CD4-positive, alpha-beta T cell (primary cell): ENCODE data around the gene SCAF1. TPM values are rescaled to one million over a fixed set of nuclear protein-coding genes. Genes with fewer than 3 reads are reported as not detected.

Experiments used
- ATAC-seq: fragments of 200-7000 bp; cut with Tn5 transposase; one replicate; pipeline ENCODE4 v1.10.0; 2022; ENCODE audit warnings: mild to moderate bottlenecking; ENCODE audit not compliant: poor library complexity
- CTCF ChIA-PET: fragments of 350-600 bp; sonication (Branson Sonifier 250); formaldehyde crosslinking; loops from one replicate; lab custom pipeline; 2021; ENCODE audit warnings: antibody characterized with exemption, inconsistent platforms; lab: Charles Lee
- POLR2A ChIA-PET: fragments of 350-600 bp; sonication (Branson Sonifier 250); formaldehyde crosslinking; loops from one replicate; lab custom pipeline; 2021; ENCODE audit warnings: antibody characterized with exemption, inconsistent platforms; lab: Charles Lee
- DNase-seq, 14 experiments: peaks; one replicate each; pipeline ENCODE4 v3.0.0-alpha.2; 2013 to 2020; ENCODE audit warnings: mixed read lengths in 2 of 14
- H3K27ac ChIP-seq, 2 donors: one replicate each; pipeline versions ENCODE4 v1.5.1 to v1.7.0; 2013; ENCODE audit warnings: low read length in 2 of 2, low read depth in 1 of 2, mild to moderate bottlenecking in 1 of 2
- H3K27me3 ChIP-seq, 2 experiments: 1 replicate in 1 of 2; 2 replicates in 1 of 2; pipeline versions ENCODE4 v1.6.1 to v1.7.0; 2013; ENCODE audit warnings: low read length in 2 of 2, control low read depth in 1 of 2, mild to moderate bottlenecking in 1 of 2, moderate library complexity in 1 of 2; ENCODE audit not compliant: insufficient read depth in 2 of 2, control insufficient read depth in 1 of 2
- H3K36me3 ChIP-seq: one replicate; pipeline ENCODE4 v1.6.1; 2013; ENCODE audit warnings: low read length, control low read depth; ENCODE audit not compliant: insufficient read depth
- H3K4me1 ChIP-seq: one replicate; pipeline ENCODE4 v1.6.1; 2013; ENCODE audit warnings: low read length, control low read depth; ENCODE audit not compliant: insufficient read depth
- H3K4me3 ChIP-seq: one replicate; pipeline ENCODE4 v1.5.1; 2013; ENCODE audit warnings: mild to moderate bottlenecking, low read length, moderate library complexity
- H3K9me3 ChIP-seq, 2 experiments: 1 replicate in 1 of 2; 2 replicates in 1 of 2; pipeline versions ENCODE4 v1.6.1 to v1.7.0; 2013; ENCODE audit warnings: low read length in 2 of 2, mild to moderate bottlenecking in 2 of 2, control low read depth in 1 of 2, moderate library complexity in 1 of 2; ENCODE audit not compliant: control insufficient read depth in 1 of 2, insufficient read depth in 1 of 2
- H3K27ac Mint-ChIP-seq: one replicate; pipeline ENCODE4 v1.8.0; 2020; ENCODE audit warnings: mixed read lengths
- H3K27me3 Mint-ChIP-seq: one replicate; pipeline ENCODE4 v1.8.0; 2021; ENCODE audit warnings: mixed read lengths
- H3K36me3 Mint-ChIP-seq: one replicate; pipeline ENCODE4 v1.8.0; 2021; ENCODE audit warnings: low read depth, mixed read lengths
- H3K4me1 Mint-ChIP-seq: one replicate; pipeline ENCODE4 v1.8.0; 2021; ENCODE audit warnings: low read depth, mixed read lengths
- H3K4me3 Mint-ChIP-seq: one replicate; pipeline ENCODE4 v1.8.0; 2020; ENCODE audit warnings: mild to moderate bottlenecking, mixed read lengths
- H3K9me3 Mint-ChIP-seq: one replicate; pipeline ENCODE4 v1.8.0; 2020; ENCODE audit warnings: mixed read lengths
- intact Hi-C, 2 experiments: fragments of 100-400 bp; cut with DNase I in 1 of 2; cut with micrococcal nuclease in 1 of 2; formaldehyde crosslinking; loops; one replicate each; pipeline versions ENCODE4 v1.15.1 to v1.9.0; 2023 to 2025; cut with DNase I, micrococcal nuclease
- total RNA-seq, 174 experiments: library from RNA in 2 of 174; stranded (reverse) in 2 of 174; gene quantifications; one replicate each; pipeline ENCODE4 v1.2.3 and lab custom pipeline; 2021 to 2026
- TF ChIP-seq, protein P1 (sequence below): fragments of 200-600 bp; IDR thresholded peaks from one replicate; pipeline ENCODE4 v1.8.0; 2022; ENCODE audit warnings: antibody characterized with exemption, mild to moderate bottlenecking

Gene SCAF1
- total RNA-seq, 2 experiments from 2014 or later, result 30.6 to 34.8 TPM

GRCh38 chr19:49635530-49636232, 6.3 kb upstream of the SCAF1 start:
- peaks cover 5% of the 10 kb centered on the region for H3K36me3 Mint-ChIP-seq
- ChIA-PET CTCF (no interaction called here), POLR2A (interaction anchor here (1.2 kb wide), 1 partner anchor 56 kb away, joined by 3 read pairs; no protein-coding TSS in a partner anchor)
- Histone ChIP-seq H3K4me3 (no peak overlapping the region), H3K27me3 (no peaks in the 10 kb centered on the region), H3K36me3 (no peaks in the 10 kb centered on the region), H3K27ac (no peak overlapping the region), H3K9me3 (no peaks in the 10 kb centered on the region), H3K4me1 (peaks cover 25% of the 10 kb centered on the region)
- DNase-seq (peak in 1 of 14 experiments; percentile 27), ATAC-seq (no peak)
- peaks cover 30% of the 10 kb centered on the region for H3K4me1 Mint-ChIP-seq
- no peaks in the 10 kb centered on the region for H3K9me3 Mint-ChIP-seq
- no peak overlapping the region for H3K27ac Mint-ChIP-seq
- intact Hi-C loops, result no loop called here
- H3K4me3 Mint-ChIP-seq, result no peak overlapping the region
- TF ChIP-seq, protein P1, sequence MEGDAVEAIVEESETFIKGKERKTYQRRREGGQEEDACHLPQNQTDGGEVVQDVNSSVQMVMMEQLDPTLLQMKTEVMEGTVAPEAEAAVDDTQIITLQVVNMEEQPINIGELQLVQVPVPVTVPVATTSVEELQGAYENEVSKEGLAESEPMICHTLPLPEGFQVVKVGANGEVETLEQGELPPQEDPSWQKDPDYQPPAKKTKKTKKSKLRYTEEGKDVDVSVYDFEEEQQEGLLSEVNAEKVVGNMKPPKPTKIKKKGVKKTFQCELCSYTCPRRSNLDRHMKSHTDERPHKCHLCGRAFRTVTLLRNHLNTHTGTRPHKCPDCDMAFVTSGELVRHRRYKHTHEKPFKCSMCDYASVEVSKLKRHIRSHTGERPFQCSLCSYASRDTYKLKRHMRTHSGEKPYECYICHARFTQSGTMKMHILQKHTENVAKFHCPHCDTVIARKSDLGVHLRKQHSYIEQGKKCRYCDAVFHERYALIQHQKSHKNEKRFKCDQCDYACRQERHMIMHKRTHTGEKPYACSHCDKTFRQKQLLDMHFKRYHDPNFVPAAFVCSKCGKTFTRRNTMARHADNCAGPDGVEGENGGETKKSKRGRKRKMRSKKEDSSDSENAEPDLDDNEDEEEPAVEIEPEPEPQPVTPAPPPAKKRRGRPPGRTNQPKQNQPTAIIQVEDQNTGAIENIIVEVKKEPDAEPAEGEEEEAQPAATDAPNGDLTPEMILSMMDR, result no peak
- H3K27me3 Mint-ChIP-seq, result no peaks in the 10 kb centered on the region

DNA sequence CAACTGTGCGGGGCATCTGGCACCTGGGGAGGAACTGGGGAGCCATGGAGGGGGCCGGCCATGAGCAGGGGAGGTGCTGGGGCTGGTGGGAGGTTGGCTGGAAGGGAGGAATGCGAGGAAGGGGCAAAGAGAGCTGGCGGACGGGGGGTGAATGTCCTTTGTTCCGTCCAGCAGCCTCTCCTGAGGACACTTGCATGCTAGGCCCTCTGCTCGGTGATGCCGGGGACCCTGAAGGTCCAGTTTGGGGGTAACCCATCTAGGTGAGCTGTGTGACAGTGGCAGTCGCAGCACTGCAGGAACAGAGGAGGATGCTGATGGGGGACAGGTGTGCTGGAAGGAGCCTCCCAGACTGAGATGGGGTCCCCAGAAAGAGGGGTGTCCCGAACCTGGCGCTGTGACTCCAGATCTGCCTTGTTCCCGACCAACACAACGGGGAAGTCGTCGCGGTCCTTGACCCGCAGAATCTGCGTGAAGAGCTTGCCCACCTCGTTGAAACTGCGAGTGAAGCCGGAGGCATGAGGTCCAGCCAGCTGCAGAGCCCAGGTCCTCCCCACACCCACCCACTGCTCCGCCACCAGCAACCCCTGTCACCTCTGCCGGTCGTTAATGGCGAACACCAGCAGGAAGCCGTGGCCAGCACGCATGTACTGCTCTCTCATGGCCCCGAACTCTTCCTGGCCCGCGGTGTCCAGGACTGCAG, 5.6 kb upstream of the SCAF1 start:
- Mint-ChIP-seq H3K9me3 (no peaks in the 10 kb centered on the region), H3K27ac (no peak overlapping the region), H3K27me3 (no peaks in the 10 kb centered on the region), H3K4me1 (peaks cover 34% of the 10 kb centered on the region), H3K36me3 (peaks cover 5% of the 10 kb centered on the region), H3K4me3 (no peak overlapping the region)
- H3K27me3 ChIP-seq, result no peaks in the 10 kb centered on the region
- H3K4me3 ChIP-seq, result no peak overlapping the region
- H3K4me1 ChIP-seq, result peaks cover 32% of the 10 kb centered on the region
- ChIA-PET CTCF (no interaction called here), POLR2A (interaction anchor here (1.2 kb wide), 1 partner anchor 57 kb away, joined by 3 read pairs; no protein-coding TSS in a partner anchor)
- intact Hi-C loops, result no loop called here
- no peaks in the 10 kb centered on the region for H3K36me3 ChIP-seq
- DNase-seq, result peak in 1 of 14 experiments; percentile 36
- no peaks in the 10 kb centered on the region for H3K9me3 ChIP-seq
- H3K27ac ChIP-seq, result no peak overlapping the region
- no peak for ATAC-seq
- TF ChIP-seq, protein P1, result no peak

DNA sequence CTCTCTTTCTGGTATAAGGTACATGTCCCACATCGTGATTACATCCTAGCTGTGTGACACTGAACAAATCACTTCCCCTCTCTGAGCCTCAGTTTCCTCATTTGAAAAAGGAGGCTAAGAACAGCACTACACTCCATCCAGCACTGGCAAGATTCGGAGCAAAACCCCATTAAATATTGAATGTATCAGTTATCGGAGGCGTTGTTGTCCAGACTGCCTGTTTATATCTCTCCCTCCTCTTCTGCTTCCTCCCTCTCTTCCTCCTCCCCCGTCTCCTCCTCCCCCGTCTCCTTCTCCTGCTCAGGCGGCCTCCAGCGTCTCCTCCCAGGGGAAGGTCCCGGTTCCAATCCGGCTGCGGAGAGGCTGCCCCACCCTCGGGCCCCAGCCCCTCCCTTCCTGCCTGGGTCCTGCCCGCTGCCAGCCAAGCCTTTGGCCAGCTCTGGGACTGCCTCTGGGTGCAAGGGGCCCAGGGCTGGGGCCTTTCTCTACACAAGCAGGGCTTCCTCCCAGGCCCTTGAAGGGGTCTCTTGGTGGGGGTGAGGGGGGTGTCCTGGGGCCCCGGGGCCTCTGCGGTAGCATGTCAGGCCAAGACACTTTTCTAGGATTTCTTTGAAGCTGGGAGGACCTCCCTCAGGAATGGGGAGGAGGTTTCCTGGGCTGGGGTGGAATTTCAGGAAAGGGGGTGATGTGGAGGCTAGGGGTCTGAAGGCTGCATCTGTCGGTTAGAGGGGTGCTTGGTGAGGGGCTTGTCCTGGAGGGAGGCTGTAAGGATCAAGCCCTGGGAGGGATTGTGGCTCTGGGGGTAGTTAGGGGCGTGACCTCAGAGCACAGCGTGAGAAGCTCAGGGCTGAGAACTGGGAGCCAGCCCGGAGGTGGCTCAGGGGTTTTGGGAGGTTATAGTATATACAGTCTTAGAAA, 3.9 kb upstream of the SCAF1 start:
- Mint-ChIP-seq H3K36me3 (peaks cover 5% of the 10 kb centered on the region), H3K9me3 (no peaks in the 10 kb centered on the region), H3K4me3 (peak overlapping the region; percentile 86), H3K4me1 (peaks cover 48% of the 10 kb centered on the region), H3K27ac (peak overlapping the region; percentile 62), H3K27me3 (no peaks in the 10 kb centered on the region)
- Histone ChIP-seq H3K4me3 (no peak overlapping the region), H3K27me3 (no peaks in the 10 kb centered on the region), H3K4me1 (peaks cover 43% of the 10 kb centered on the region), H3K9me3 (no peaks in the 10 kb centered on the region), H3K27ac (no peak overlapping the region), H3K36me3 (no peaks in the 10 kb centered on the region)
- peak in 1 of 14 experiments; percentile 46 for DNase-seq
- TF ChIP-seq, protein P1, result no peak
- ChIA-PET CTCF (interaction anchor here (0.9 kb wide), 1 partner anchor 19 kb away, joined by 3 read pairs; no protein-coding TSS in a partner anchor), POLR2A (interaction anchor here (0.6 to 0.8 kb wide), 2 partner anchors 39 to 127 kb away, joined by 3 read pairs; partner anchors contain the start of gene PRMT1)
- intact Hi-C loops, result loop anchor here (2.0 kb wide), 2 partner anchors 15 to 45 kb away; no protein-coding TSS in a partner anchor
- no peak for ATAC-seq
